SK-N-MC (cell line): ENCODE measurements around the gene DNAL4.

Experiments used
- DNase-seq: peaks from one replicate; pipeline ENCODE4 v3.0.0-alpha.2; 2011; ENCODE audit warnings: low read depth, low spot score
- H3K27ac ChIP-seq: fragments of 200-600 bp; sonication (generic); 2 replicates; pipeline ENCODE4 v1.5.1; 2016; ENCODE audit warnings: mixed run types
- H3K36me3 ChIP-seq: fragments of 200-600 bp; sonication (generic); 2 replicates; pipeline ENCODE4 v1.6.1; 2017; ENCODE audit warnings: antibody characterized with exemption, low read length, mixed read lengths; ENCODE audit not compliant: insufficient read depth
- H3K4me3 ChIP-seq: fragments of 200-600 bp; sonication (generic); 2 replicates; pipeline ENCODE4 v1.5.1; 2016
- H3K9ac ChIP-seq: fragments of 200-600 bp; sonication (generic); 2 replicates; pipeline ENCODE4 v1.8.0; 2017; ENCODE audit warnings: mixed run types, mixed read lengths; ENCODE audit not compliant: insufficient read length
- H3K9me3 ChIP-seq: fragments of 200-600 bp; sonication (generic); 2 replicates; pipeline ENCODE4 v1.6.1; 2017; ENCODE audit warnings: low read depth, mild to moderate bottlenecking, antibody characterized with exemption, low read length, moderate library complexity, mixed read lengths
- EZH2 ChIP-seq: fragments of 200-600 bp; sonication (generic); IDR thresholded peaks from one replicate; pipeline ENCODE4 v1.6.1; 2017; ENCODE audit warnings: antibody characterized with exemption
- FOXP2 ChIP-seq: optimal IDR thresholded peaks from 2 replicates; pipeline ENCODE3; 2011; ENCODE audit warnings: mild to moderate bottlenecking, moderate library complexity; ENCODE audit not compliant: insufficient read depth; ENCODE audit errors: extremely low read length, control extremely low read depth
- POLR2AphosphoS5 ChIP-seq: IDR thresholded peaks from 2 replicates; pipeline ENCODE4 v1.6.1; 2012; ENCODE audit warnings: mild to moderate bottlenecking, low read depth, low read length, borderline replicate concordance

The DNAL4 gene

DNA sequence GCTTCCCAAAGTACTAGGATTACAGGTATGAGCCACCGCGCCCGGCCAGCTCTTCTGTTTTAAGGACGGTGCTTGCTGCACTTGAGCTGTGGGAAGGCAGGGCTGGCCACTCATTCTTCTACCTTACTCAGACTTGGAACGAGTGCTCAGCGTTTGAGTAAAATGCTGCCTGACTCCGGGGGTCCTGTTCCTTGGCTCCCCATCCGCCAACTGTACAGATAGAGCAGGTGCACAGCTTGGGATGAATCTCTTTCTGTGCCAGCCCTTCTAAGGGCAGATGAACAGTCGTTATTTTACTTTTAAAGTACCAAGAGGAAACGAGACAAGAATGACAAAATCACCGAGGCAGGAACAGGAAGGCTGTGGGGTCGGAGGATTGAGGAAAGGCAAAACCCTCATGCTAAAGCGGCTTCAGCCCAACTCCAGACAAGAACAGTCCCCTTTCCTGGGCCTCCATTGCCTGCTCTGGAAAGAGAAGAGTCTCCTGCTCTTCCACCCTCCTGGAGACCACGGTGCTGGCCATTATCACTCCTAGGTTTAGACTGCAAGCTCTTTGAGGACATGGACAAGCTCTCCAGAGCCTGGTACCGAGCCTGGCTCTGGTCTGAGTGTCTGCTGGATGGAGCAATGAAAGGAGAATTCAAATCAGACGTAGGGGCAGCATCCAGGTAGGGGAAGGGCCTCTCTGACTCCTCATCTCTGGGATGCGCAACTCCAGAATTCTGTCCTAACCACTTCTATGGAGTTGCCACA is 37.1 kb downstream of the DNAL4 start:
- H3K9ac ChIP-seq, result peak overlapping the region; percentile 86
- no peak for DNase-seq
- H3K27ac ChIP-seq, result no peak overlapping the region
- no peaks in the 10 kb centered on the region for H3K9me3 ChIP-seq
- peak overlapping the region; percentile 86 for H3K4me3 ChIP-seq
- peaks cover 6% of the 10 kb centered on the region; the same call in 1 of the 2 replicates for H3K36me3 ChIP-seq
- TF ChIP-seq FOXP2 (no peak), EZH2 (no peak), POLR2AphosphoS5 (no peak)

- no peaks in the 10 kb centered on the region for H3K9me3 ChIP-seq
- peaks cover 14% of the 10 kb centered on the region; the same call in 1 of the 2 replicates for H3K36me3 ChIP-seq
- peak within 1 kb of the TSS; percentile 86 for H3K4me3 ChIP-seq
- no peak for TF ChIP-seq FOXP2
- TF ChIP-seq POLR2AphosphoS5, result peak; percentile 57
- TF ChIP-seq EZH2, result no peak
- 0 out of 2 replicates have a peak within 1 kb of the TSS, but pooled peaks have one; percentile 10 for H3K27ac ChIP-seq
- DNase-seq, result no peak
- peak within 1 kb of the TSS; percentile 86 for H3K9ac ChIP-seq
These were observed 37.9 kb downstream of the DNAL4 start, which contains the start of gene SUN2 for GRCh38 chr22:38755911-38756532. TSS of gene SUN2 (minus strand) at chr22:38755998. CDS start at chr22:38752628, 3,370 bp downstream.

- Histone ChIP-seq H3K36me3 (peaks cover 21% of the 10 kb centered on the region; the same call in 1 of the 2 replicates), H3K9ac (peak overlapping the region; percentile 72), H3K4me3 (peak overlapping the region; percentile 86), H3K27ac (no peak overlapping the region), H3K9me3 (no peaks in the 10 kb centered on the region)
- no peak for DNase-seq
- TF ChIP-seq FOXP2, result no peak
- no peak for TF ChIP-seq EZH2
These were observed 38.6 kb downstream of the DNAL4 start for GRCh38 chr22:38755155-38755910.

GRCh38 chr22:38754751-38755154 is 39.2 kb downstream of the DNAL4 start:
- Histone ChIP-seq H3K9ac (peak overlapping the region; percentile 72), H3K27ac (no peak overlapping the region), H3K4me3 (peak overlapping the region; percentile 86), H3K36me3 (peaks cover 26% of the 10 kb centered on the region; the same call in 1 of the 2 replicates), H3K9me3 (no peaks in the 10 kb centered on the region)
- DNase-seq, result no peak
- no peak for TF ChIP-seq FOXP2
- TF ChIP-seq EZH2, result no peak
- no peak for TF ChIP-seq POLR2AphosphoS5

- Histone ChIP-seq H3K27ac (no peak overlapping the region), H3K36me3 (peaks cover 31% of the 10 kb centered on the region), H3K9me3 (no peaks in the 10 kb centered on the region), H3K9ac (peak overlapping the region; percentile 72), H3K4me3 (peak overlapping the region; percentile 86)
- TF ChIP-seq FOXP2, result no peak
- no peak for TF ChIP-seq EZH2
- TF ChIP-seq POLR2AphosphoS5, result no peak
- DNase-seq, result no peak
These were observed 39.8 kb downstream of the DNAL4 start for GRCh38 chr22:38753948-38754750.

GRCh38 chr22:38751422-38752346 is 42.3 kb downstream of the DNAL4 start:
- TF ChIP-seq POLR2AphosphoS5 (no peak), FOXP2 (no peak), EZH2 (no peak)
- no peak for DNase-seq
- Histone ChIP-seq H3K9ac (no peak overlapping the region), H3K27ac (no peak overlapping the region), H3K9me3 (no peaks in the 10 kb centered on the region), H3K4me3 (no peak overlapping the region), H3K36me3 (peaks cover 45% of the 10 kb centered on the region)

GRCh38 chr22:38751066-38751421 is 42.9 kb downstream of the DNAL4 start:
- no peak for DNase-seq
- Histone ChIP-seq H3K4me3 (no peak overlapping the region), H3K27ac (no peak overlapping the region), H3K36me3 (peaks cover 49% of the 10 kb centered on the region), H3K9me3 (no peaks in the 10 kb centered on the region), H3K9ac (no peak overlapping the region)
- TF ChIP-seq FOXP2, result no peak
- no peak for TF ChIP-seq EZH2
